Tibial artery (tissue), 4 donors: Measurements from ENCODE around the gene FCAMR.

Source experiments
- DNase-seq, 2 donors: peaks; one replicate each; pipeline ENCODE4 v3.0.0-alpha.2; 2019
- H3K27ac ChIP-seq, 2 donors: fragments of 200-600 bp; sonication (generic) in 1 of 2; 1 replicate in 1 of 2; 2 replicates in 1 of 2; pipeline ENCODE4 v1.5.1; 2018 to 2019; ENCODE audit warnings: mild to moderate bottlenecking in 1 of 2
- H3K27me3 ChIP-seq, 2 donors: fragments of 200-600 bp; sonication (generic) in 1 of 2; one replicate each; pipeline versions ENCODE4 v1.5.1 to v1.6.0; 2016 to 2019
- H3K36me3 ChIP-seq, 3 donors: fragments of 200-600 bp; sonication (generic) in 2 of 3; one replicate each; pipeline ENCODE4 v1.5.1; 2016 to 2019; ENCODE audit warnings: mild to moderate bottlenecking in 2 of 3
- H3K4me1 ChIP-seq, 4 donors: fragments of 200-600 bp; sonication (generic) in 2 of 4; 1 replicate in 3 of 4; 2 replicates in 1 of 4; pipeline ENCODE4 v1.5.1; 2016 to 2019
- H3K4me3 ChIP-seq, 2 donors: fragments of 200-600 bp; sonication (generic) in 1 of 2; 1 replicate in 1 of 2; 2 replicates in 1 of 2; pipeline ENCODE4 v1.5.1; 2018 to 2019; ENCODE audit warnings: mild to moderate bottlenecking in 2 of 2
- H3K9me3 ChIP-seq, 3 donors: fragments of 200-600 bp; sonication (generic) in 1 of 3; one replicate each; pipeline ENCODE4 v1.5.1; 2016 to 2019
- intact Hi-C: fragments of 100-400 bp; cut with DNase I; formaldehyde crosslinking; loops from one replicate; pipeline ENCODE4 v1.15.0; 2023; ENCODE audit warnings: low total_unique reads
- TF ChIP-seq, protein P1 (sequence below), 2 experiments: fragments of 200-600 bp in 1 of 2; fragments of 450-650 bp in 1 of 2; IDR thresholded peaks; one replicate each; pipeline ENCODE4 v1.5.1; 2017 to 2019; ENCODE audit warnings: antibody characterized with exemption in 2 of 2, mild to moderate bottlenecking in 1 of 2, moderate library complexity in 1 of 2

FCAMR gene

DNA sequence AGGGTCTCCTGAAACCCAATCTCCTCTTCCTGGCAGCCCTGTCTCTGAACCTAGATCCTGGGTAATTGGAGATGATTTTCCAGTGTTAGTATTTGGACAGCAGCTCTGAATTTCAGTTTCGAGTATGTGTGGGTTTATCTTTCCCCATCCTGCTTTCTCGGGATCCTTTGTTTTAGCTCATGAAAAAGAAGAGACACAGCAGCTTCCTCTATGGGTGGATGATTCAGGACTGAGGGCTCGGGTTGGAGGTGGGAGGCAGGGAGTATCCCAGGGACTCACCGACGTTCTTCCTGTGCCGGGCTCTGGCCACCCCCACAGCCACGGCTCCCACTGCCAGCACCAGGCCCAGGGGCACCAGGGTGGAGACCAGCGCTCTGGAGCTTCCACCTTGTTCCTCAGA lies 38.1 kb downstream of the FCAMR start:
- H3K4me1 ChIP-seq: no peaks in the 10 kb centered on the region
- DNase-seq: no peak
- TF ChIP-seq, protein P1, sequence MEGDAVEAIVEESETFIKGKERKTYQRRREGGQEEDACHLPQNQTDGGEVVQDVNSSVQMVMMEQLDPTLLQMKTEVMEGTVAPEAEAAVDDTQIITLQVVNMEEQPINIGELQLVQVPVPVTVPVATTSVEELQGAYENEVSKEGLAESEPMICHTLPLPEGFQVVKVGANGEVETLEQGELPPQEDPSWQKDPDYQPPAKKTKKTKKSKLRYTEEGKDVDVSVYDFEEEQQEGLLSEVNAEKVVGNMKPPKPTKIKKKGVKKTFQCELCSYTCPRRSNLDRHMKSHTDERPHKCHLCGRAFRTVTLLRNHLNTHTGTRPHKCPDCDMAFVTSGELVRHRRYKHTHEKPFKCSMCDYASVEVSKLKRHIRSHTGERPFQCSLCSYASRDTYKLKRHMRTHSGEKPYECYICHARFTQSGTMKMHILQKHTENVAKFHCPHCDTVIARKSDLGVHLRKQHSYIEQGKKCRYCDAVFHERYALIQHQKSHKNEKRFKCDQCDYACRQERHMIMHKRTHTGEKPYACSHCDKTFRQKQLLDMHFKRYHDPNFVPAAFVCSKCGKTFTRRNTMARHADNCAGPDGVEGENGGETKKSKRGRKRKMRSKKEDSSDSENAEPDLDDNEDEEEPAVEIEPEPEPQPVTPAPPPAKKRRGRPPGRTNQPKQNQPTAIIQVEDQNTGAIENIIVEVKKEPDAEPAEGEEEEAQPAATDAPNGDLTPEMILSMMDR (IDR thresholded peaks at IDR 0.05): no peak
- no peaks in the 10 kb centered on the region for H3K36me3 ChIP-seq
- no peak overlapping the region for H3K4me3 ChIP-seq
- intact Hi-C loops: no loop called here
- H3K9me3 ChIP-seq: no peaks in the 10 kb centered on the region
- no peaks in the 10 kb centered on the region for H3K27me3 ChIP-seq
- no peak overlapping the region for H3K27ac ChIP-seq

DNA sequence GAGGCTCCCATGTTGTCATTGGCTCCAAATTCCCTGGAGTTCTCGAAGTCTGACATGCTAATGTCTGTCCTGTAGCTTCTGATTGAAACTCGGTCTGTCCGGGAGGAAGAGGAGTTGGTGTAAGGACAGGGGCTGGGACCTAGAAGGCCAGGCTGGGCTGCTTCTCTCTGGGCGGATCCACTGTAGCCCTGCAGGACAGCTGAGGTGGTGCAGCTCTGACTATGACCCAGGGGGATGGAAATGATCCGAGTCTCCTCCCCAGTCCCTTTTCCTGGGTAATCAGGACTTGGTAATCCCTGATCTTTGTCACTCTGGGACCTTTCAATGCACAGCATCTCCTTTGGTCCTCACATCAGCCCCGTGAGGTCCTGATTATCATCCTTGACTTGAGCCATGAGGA lies 38.6 kb downstream of the FCAMR start:
- Histone ChIP-seq H3K9me3 (no peaks in the 10 kb centered on the region), H3K4me1 (no peaks in the 10 kb centered on the region), H3K27me3 (no peaks in the 10 kb centered on the region), H3K36me3 (no peaks in the 10 kb centered on the region), H3K4me3 (no peak overlapping the region), H3K27ac (no peak overlapping the region)
- TF ChIP-seq, protein P1 (IDR thresholded peaks at IDR 0.05): no peak
- intact Hi-C loops: no loop called here
- DNase-seq: no peak

DNA sequence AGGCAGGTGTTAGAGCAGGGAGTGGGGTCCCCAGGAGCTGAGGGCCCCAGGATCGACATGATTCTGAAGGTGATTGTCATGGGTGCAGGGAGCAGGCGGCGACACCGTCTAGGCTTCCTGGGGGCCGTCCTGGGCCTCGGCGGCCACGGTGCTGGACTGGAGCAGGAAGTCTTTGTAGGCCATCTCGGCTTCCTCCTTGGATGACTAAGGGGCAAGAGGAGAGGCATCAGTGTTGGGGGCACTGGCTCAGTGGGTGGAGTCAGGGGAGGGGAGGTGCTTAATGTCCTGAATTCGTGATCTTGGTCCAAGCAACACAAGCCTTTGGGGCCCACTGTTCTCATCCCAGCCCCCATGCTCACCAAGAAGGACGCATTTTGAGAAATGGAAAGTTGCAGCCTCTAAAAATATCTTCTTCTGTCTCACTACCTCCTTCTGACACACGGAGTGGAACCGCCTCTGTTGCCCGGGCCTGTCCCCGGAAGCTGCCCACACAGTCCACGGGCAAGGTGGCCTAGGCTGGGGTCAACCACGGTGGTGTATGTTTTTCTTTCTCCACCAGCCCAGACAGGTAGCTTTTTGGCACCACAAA lies 40.0 kb downstream of the FCAMR start:
- Histone ChIP-seq H3K27me3 (no peaks in the 10 kb centered on the region), H3K27ac (no peak overlapping the region), H3K4me1 (no peaks in the 10 kb centered on the region), H3K4me3 (no peak overlapping the region), H3K36me3 (no peaks in the 10 kb centered on the region), H3K9me3 (no peaks in the 10 kb centered on the region)
- TF ChIP-seq, protein P1 (IDR thresholded peaks at IDR 0.05): no peak
- DNase-seq: no peak
- intact Hi-C loops: no loop called here

GRCh38 chr1:206929524-206929923 lies 40.7 kb downstream of the FCAMR start:
- no peak for DNase-seq
- Histone ChIP-seq H3K4me3 (no peak overlapping the region), H3K36me3 (no peaks in the 10 kb centered on the region), H3K27me3 (no peaks in the 10 kb centered on the region), H3K4me1 (no peaks in the 10 kb centered on the region), H3K27ac (no peak overlapping the region), H3K9me3 (no peaks in the 10 kb centered on the region)
- intact Hi-C loops: no loop called here
- TF ChIP-seq, protein P1 (IDR thresholded peaks at IDR 0.05): no peak

DNA sequence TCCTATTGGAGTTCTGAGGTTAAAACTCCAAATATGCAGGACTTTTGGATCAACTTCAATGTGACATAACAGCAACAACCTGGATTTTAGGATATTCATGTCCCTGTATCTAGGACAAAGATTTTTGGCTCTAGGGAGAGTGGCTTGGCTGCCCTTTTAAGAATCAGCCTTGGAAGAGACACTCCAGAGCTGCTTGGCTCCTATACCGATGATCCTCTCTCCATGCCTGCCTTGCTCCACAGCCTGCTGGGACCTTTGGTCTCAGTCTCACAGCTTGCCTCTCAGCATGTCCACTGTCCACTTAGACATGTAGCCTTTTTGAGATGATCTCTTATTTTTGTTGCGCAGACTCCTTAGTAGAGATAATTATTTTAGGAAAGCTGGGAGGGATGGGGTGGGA lies 44.0 kb downstream of the FCAMR start:
- Histone ChIP-seq H3K36me3 (no peaks in the 10 kb centered on the region), H3K4me3 (no peak overlapping the region), H3K9me3 (no peaks in the 10 kb centered on the region), H3K4me1 (no peaks in the 10 kb centered on the region), H3K27me3 (peaks cover 0 to 6% of the 10 kb centered on the region in 2 donors), H3K27ac (no peak overlapping the region)
- TF ChIP-seq, protein P1 (IDR thresholded peaks at IDR 0.05): no peak
- intact Hi-C loops: no loop called here
- DNase-seq: no peak
